SH-SY5Y (cell line): ENCODE results near the gene ZFR2.

Experiments
- GATA2 ChIP-seq: IDR thresholded peaks from 2 replicates; pipeline ENCODE4 v1.6.1; 2011; ENCODE audit warnings: mild to moderate bottlenecking, low read depth, low read length
- GATA3 ChIP-seq: IDR thresholded peaks from 2 replicates; pipeline ENCODE4 v1.6.1; 2011; ENCODE audit warnings: low read depth, mild to moderate bottlenecking, low read length, moderate library complexity

DNA sequence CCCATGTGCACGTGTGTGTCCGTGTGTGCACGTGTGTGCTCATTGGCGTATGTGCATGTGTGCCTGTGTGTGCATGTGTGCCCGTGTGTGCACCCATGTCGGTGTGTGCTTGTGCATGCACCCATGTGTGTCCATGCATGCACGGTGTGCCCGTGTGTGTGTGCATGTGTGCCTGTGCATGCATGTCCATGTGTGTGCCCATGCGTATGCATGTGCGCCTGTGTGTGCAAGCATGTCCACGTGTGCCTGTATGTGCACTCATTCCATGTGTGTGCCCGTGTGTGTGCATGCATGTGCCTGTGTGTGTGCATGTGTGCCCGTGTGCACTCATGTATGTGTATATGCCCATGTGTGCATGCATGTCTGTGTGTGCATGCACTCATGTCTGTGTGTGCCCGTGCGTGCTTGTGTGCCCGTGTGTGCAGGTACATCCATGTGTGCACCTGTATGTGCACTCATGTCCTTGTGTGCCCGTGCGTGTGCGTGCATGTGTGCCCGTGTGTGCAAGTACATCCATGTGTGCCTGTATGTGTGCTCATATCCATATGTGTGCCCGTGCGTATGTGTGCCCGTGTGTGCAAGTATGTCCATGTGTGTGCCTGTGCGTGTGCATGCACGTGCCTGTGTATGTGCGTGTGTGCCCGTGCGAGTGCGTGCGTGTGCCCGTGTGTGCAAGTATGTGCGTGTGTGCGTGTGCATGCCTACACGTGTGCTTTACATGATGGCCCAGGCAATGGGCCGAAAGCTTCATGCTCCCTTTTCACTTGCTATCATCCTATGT, 61.1 kb downstream of the ZFR2 start:
- no peak for TF ChIP-seq GATA2
- no peak for TF ChIP-seq GATA3
